GM19395 (cell line): ENCODE measurements around the gene AARSD1.
"Not testable (repeated sequence)": the region's sequence is repeated elsewhere in the genome, so short reads cannot be mapped to it uniquely, and the experiment has no call there.

Experiments used
- ATAC-seq: cut with Tn5 transposase; IDR thresholded peaks from one replicate; pipeline ENCODE4 v1.9.1; 2021; ENCODE audit warnings: mild to moderate bottlenecking, moderate library complexity; ENCODE audit not compliant: unreplicated experiment

Gene AARSD1

DNA sequence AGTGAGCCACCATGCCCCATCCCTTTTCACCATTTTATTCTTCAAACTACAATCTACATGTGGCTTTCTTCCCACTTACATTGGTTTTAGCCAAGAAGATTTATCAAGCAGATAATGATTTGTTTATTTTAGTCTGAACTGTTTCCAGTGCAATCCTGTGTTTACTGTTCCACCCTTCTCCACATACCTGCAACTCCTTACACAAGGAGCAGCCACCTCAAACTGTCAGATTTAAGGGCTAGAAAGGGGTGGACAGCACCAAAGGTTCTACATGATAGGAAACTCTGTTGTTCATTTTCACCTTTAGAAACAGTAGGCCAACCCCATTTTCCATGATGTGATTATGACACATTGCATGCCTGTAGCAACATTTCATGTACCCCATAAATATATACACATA, 18.0 kb upstream of the AARSD1 start:
- ATAC-seq, result no peak

DNA sequence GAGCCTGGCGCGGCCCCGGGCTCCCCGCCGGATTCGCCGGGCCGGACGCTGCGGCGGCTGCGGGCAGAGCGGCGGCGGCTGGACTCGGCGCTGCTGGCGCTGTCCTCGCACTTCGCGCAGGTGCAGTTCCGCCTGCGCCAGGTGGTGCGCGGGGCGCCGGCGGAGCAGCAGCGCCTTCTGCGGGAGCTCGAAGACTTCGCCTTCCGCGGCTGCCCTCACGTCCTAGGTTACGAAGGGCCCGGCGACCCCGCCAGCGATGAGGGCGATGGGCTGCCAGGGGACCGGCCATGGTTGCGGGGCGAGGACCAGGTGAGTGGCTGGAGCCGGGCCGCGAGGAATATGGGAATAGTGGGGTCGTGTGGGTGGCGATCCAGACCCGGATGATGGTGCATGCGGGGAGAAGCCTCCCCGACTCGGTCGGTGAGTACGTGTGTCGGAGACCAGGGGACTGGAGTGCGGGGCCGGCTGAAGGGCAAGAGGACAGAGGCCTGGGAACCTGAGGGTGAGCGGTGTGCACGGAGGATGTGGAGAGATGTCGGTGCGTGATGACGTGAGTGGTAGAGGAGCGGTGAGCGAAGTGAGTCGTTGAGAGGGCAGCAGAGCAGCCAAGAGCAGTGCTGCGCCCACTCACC, 16.6 kb upstream of the AARSD1 start:
- peak; percentile 44 for ATAC-seq

DNA sequence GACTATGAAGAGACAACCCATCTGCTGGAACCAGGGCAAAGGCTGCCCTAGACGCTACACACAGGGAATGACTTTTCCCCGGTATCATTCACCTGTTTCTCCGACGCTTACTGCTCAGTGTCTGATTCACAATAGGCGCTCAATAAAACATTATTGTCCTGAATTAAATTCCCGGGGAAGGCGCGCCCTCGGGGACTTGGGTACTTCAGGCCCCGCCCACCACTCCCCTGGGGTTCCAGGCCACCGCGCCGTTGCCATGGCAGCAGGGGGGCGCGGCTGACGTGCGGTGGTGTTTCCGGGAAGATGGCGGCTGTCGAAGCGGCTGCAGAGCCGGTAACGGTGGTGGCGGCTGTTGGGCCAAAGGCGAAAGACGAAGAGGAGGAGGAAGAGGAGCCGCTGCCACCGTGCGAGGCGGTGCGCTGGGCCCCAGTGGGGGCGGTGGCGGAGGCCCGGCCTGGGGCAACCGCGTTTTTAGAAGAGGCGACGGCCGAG, 16.1 kb upstream of the AARSD1 start, which contains the start of gene RUNDC1:
Gene RUNDC1, plus strand, starts transcription at position 292 of the 492 bp plus-strand sequence. Its CDS starts 12 bp downstream, at position 304.
- peak; percentile 73 for ATAC-seq

DNA sequence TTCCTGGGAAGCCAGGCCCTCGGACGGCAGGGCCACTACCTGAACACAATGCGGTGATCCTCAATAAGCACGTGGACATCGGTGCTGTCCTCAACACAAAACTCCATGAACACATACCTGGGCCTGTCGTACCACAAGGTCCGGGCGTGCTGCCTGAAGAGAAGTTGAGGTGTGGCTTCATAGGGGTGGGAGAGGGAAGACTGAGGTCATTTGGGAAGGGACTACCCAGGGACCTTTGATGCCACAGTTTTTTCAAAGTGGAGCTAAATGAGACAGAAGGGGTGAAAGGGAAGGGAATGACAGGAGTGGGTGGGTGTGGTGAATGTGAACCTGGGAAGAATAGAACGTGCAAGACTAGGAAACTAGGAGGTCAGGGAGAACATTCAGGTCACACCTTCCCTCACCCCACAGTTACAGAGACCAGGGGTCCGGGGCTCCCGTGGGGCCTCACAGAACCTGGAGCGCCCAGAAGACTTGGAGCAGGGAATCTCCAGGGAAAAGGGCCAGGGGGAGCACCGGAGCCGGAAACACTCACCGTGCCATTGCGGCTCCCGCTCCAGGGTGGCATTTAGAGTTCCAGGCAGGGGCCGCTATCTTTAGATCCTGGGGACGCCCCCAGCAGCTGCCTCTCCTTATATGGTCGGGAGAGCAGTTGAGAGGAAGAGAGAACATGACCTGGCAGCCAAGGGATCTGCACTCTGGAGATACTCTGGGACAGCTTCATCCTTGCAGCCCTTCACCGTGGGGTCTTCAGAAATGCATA, 15.4 kb upstream of the AARSD1 start, which contains the start of gene PTGES3L:
Gene PTGES3L, minus strand, starts transcription at position 570 of the 763 bp plus-strand sequence. Its CDS starts 27 bp downstream, at position 543.
- peak; percentile 37 for ATAC-seq

- not testable (repeated sequence) for ATAC-seq
Observed at GRCh38 chr17:42975701-42976100, 11.4 kb upstream of the AARSD1 start.

DNA sequence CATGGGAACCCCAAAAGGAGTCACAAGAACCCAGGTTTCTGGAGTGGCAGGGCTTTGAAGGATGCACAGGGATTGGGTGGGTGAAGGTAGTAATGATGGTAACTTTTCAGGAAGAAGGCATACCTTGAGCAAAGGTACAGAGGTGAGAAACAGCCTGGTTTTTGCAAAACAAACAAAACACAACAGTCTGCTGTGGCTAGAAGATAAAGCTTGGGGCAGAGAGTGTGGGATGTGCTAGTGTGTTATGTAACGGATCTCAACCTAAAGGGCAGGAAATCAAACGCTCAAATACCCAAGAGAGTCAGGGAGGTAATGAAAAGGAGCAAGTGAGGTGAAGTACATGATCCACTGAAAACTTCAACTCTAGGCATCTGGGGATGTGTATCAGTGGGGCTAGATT, 11.0 kb upstream of the AARSD1 start:
- ATAC-seq, result no peak

DNA sequence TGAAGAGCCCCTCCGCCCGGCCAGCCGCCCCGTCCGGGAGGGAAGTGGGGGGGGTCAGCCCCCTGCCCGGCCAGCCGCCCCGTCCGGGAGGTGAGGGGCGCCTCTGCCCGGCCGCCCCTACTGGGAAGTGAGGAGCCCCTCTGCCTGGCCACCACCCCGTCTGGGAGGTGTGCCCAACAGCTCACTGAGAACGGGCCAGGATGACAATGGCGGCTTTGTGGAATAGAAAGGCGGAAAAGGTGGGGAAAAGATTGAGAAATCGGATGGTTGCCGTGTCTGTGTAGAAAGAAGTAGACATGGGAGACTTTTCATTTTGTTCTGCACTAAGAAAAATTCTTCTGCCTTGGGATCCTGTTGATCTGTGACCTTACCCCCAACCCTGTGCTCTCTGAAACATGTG, 9.1 kb upstream of the AARSD1 start:
- ATAC-seq, result not testable (repeated sequence)

DNA sequence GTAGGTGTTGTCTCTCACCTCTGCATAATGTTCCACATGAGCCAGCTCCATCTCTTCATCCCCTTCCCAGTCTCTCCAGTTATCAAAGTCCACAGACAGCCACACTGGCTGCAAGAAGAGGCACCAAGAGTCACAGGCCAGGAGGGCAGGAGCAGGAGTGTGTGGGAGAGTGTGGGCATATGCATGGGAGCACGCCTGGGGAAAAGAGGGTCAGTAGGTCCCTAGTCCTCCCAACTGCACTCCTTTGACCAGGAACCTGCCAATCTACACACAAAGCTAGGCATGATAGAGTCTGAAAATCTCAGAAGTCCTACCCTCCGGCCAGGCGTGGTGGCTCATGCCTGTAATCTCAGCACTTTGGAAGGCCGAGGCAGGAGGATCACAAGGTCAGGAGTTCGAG, 7.3 kb upstream of the AARSD1 start:
- no peak for ATAC-seq

DNA sequence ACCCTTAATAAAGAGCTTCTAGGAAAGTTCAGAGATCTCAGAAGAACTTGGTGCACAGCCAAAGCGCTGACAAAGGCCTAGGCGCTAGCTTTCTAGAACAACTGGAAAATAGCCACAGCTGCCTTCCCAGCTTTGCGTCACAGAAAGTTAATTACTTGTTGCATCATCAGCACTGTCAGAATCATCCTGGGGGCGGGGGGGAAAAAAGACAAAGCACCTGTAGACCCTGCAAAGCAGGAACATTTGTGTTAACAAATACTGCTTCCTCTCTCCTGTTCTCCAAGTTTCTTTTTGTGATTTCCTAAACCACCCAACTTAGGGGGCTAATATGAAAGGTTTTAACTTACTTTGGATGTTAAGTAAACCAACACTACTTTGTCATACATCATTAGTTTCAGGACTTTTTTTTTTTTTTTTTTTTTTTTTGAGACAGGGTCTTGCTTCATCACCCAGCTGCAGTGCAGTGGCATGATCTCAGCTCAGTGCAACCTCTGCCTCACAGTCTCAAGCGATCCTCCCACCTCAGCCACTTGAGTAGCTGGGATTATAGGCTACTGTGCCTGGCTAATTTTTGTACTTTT, 4.8 kb upstream of the AARSD1 start:
- ATAC-seq, result no peak

GRCh38 chr17:42967925-42968324, 3.7 kb upstream of the AARSD1 start:
- no peak for ATAC-seq

DNA sequence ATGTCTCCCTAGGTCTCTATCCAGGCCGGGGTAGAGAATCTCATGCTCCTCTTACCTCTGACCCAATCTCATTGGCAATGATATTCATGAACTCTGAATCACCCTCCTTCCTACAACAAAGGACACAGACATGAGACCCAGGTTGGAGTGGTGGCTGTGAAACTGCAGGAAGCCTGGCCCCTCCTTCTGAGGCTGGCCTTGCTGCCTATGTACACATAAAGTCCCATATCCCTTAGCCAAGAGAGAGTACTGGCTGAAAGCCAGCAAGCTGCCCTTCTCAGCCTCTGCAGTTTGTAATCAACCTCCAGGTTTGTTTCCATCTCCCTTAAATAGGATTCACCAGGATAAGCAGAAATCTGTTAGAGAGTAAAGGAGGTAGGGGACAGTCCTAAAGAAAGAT, 10.6 kb downstream of the AARSD1 start:
- ATAC-seq, result no peak

GRCh38 chr17:42950044-42950783, 14.0 kb downstream of the AARSD1 start:
- ATAC-seq, result no peak

DNA sequence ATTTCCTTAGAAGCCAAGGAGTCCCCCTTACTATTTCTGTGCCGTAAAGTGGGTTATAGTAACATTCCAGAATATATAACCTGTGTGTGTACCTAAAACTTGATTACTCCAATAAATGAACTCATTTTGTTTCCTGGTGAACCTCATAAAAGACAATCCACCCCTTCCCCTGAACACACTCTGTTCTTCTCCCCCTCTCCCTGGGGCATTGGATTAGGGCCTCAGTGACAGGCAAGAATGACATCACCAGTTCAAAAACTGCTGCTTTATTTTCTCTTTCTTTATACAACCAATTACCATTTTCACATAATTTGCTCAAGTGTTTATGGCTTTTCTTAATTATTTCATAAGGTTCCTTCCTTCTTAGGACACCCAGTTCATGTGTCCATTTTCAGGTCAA, 17.4 kb downstream of the AARSD1 start:
- no peak for ATAC-seq

- no peak for ATAC-seq
Observed at GRCh38 chr17:42944211-42944610, 20.0 kb downstream of the AARSD1 start.

GRCh38 chr17:42937712-42938596, 26.3 kb downstream of the AARSD1 start:
- no peak for ATAC-seq

DNA sequence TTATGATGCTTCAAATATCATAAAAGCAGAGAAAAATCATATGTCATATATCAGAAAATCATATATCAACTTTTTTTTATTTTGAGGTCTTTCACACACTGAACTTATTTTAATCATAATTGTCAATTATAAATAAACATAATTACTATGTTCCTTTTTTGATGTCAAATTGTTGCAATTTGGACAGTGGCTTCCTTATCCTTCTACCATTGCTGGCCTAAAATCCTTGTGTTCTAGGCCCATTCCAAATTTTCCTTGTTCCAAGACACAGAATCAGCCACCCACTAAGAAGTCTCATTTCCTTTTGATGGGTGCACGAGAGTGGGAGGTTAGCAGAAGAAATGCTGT, 34.8 kb downstream of the AARSD1 start:
- ATAC-seq, result no peak

DNA sequence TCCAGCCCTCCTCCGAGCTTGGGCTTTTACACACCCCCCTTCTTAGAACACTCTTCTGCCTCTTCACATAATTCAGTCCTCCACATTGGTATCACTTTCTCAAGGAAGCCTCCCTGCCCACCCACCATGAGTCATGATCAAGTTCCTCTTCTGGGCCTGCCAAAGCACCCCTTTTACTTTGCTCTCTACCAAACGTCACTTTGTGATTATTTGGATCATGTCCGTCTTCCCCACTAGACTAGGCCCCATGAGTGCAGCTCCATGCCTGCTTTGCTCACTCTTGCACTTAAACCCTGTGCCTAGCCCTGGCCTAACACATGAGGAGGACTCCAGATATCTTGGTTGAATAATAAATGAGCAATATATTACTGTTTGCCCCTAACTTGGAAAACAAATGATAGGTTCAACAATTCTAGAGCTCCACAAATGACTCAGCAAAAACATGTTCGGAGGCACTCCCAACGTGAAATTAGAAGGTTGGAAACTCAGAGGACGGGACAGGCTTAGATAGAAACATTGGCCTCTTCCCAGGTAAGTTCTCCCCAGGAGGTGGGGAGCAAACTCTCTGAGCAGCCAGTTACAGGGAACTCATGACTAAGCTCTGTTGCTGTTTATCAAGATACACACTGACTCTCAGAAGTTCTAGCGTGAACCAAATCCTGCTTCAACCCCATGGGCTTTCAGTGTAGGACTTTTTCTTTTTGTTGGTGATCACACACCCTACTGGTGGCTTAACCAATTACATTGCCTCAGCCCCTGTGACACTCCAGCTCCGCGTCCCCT, 35.3 kb downstream of the AARSD1 start:
- no peak for ATAC-seq

DNA sequence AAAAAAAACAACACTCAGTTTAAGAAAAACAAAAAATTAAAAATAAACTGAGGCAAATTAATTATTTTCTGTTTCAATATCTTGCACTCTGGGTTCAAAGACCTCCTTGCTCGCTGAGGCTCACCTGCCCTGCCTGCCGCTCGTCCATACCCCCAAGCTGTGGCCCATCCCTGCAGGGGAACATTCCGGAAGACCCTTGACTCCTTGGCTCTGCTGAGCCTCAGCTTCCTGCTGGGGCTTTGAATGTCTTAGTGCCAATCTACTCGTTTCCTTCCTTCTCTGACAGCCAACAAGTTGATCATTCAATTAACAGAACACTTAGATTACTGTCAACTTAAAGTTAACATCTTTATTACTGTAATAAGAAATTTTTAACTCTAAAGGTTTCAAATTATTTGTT, 39.4 kb downstream of the AARSD1 start:
- ATAC-seq, result no peak

GRCh38 chr17:42923472-42923871, 40.8 kb downstream of the AARSD1 start:
- ATAC-seq, result not testable (repeated sequence)
